AG04449 (cell line): Measurements from ENCODE around the gene CDC42BPB.

ENCODE experiments used
- CTCF ChIA-PET: fragments of 350-600 bp; formaldehyde crosslinking; extraction: SDS; loops from one replicate; lab custom pipeline; 2021; ENCODE audit warnings: antibody characterized with exemption; lab: Yijun Ruan, JAX
- POLR2A ChIA-PET: fragments of 400-600, 350-600 bp; formaldehyde crosslinking; extraction: SDS; loops from one replicate; lab custom pipeline; 2020; ENCODE audit warnings: antibody characterized with exemption, inconsistent platforms; lab: Yijun Ruan, JAX
- DNase-seq: peaks from one replicate; pipeline ENCODE4 v3.0.0-alpha.2; 2010; ENCODE audit warnings: low read depth, low spot score
- H3K4me3 ChIP-seq: 2 replicates; pipeline ENCODE4 v1.5.1; 2011; ENCODE audit warnings: low read depth, mild to moderate bottlenecking, control low read depth, low read length
- CTCF ChIP-seq: IDR thresholded peaks from one replicate; pipeline ENCODE4 v1.5.1; 2011; ENCODE audit warnings: mild to moderate bottlenecking, moderate library complexity, low read length, control low read depth, inconsistent platforms; ENCODE audit not compliant: insufficient read depth; ENCODE audit errors: missing control alignments

The CDC42BPB gene

DNA sequence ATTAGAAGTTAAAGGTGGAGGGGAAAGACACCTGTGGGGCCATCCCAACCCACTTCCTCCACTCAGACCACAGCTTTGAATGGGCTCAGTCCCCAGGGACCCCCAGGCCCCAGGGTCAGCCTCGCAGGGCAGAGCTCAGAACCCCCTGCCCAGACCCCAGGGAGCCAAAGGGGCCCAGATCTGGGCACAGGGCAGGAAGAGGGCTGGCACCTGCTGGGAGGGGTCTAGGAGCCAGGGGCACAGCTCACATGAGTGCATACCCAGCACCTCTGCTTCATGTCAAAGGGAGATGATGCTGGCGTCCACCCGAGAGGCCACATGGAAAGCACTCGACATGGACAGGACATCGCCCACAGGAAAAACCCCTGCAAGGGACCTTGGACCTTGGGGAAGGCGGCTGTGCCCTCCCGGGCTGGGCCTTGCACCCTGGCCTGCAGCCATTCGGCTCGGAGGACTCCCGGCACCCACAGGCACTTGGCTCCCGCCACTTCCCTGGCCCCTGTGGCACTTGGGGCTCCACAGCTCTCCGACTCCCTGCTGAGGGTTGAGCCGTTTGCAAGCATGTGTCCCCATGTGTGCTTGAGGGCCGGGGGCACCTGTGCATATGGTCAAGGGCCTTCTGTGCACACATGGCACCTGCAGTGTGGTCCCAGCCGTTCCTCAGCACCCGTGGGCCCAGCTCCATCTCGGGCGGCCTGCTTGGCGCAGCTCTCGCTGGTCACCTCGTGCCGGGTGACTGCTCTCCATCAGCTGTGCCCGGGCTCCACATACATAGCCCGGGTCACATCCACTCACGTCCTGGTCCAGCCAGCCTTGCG is 142.7 kb downstream of the CDC42BPB start:
- no peak for TF ChIP-seq CTCF
- H3K4me3 ChIP-seq: no peak overlapping the region
- ChIA-PET POLR2A (no interaction called here), CTCF (interaction anchor here (1.4 to 5.5 kb wide), 3 partner anchors 9 to 220 kb away, joined by 5 to 62 read pairs (median 6); no protein-coding TSS in a partner anchor)
- no peak for DNase-seq

DNA sequence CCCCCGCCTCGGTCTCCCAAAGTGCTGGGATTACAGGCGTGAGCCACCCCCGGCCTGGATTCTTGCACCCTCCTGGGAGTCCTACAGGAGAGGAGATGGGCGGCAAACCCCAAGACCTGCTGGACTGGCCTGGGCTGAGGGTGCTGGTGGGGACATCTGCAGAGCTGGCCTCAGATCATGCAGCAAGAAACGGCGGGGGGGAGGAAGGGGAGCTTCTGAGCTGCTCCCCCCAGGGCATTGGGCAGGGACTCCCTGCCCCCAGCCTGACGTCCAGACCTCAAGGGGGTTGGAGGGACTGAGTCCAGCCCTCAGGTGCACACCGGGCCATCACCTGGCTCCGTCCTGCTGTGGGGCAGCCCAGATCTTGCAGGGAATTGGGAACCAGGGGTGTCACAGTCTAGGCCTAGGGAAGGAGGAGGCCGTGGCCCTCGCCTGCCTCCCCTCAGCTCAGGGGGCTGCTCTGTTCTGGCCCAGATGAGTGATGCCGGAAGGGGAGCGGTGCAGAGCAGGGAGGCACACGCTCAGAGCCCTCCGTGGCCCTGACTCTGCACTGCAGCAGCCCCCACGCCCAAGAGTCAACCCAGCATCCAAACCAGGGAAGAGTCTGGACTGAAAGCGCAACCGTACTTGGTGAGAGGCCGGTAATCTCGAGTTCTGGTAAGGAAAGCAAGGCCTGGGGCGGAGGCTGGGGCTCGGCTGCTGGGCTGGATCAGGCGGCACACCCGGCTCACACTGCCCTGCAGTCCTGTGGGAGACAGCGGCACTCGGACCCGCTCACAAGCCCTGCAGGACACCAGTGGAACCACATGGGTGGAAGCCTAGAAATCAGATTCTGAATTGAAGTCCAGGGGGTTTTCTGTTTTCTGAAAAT is 143.8 kb downstream of the CDC42BPB start:
- POLR2A ChIA-PET: no interaction called here
- DNase-seq: no peak
- TF ChIP-seq CTCF: no peak
- CTCF ChIA-PET: interaction anchor here (0.8 to 5.5 kb wide), 5 partner anchors 8 to 220 kb away, joined by 3 to 62 read pairs (median 5); no protein-coding TSS in a partner anchor
- no peak overlapping the region for H3K4me3 ChIP-seq

GRCh38 chr14:102911991-102912761 is 145.2 kb downstream of the CDC42BPB start:
- ChIA-PET CTCF (interaction anchor here (1.1 to 1.3 kb wide), 2 partner anchors 217 to 219 kb away, joined by 3 to 5 read pairs; no protein-coding TSS in a partner anchor), POLR2A (interaction anchor here (0.6 kb wide), 1 partner anchor 332 kb away, joined by 3 read pairs; no protein-coding TSS in a partner anchor)
- H3K4me3 ChIP-seq: no peak overlapping the region
- TF ChIP-seq CTCF: no peak
- DNase-seq: no peak

- DNase-seq: no peak
- CTCF ChIA-PET: no interaction called here
- POLR2A ChIA-PET: no interaction called here
- no peak for TF ChIP-seq CTCF
- H3K4me3 ChIP-seq: no peak overlapping the region
These were observed 145.8 kb downstream of the CDC42BPB start for GRCh38 chr14:102911541-102911951.

DNA sequence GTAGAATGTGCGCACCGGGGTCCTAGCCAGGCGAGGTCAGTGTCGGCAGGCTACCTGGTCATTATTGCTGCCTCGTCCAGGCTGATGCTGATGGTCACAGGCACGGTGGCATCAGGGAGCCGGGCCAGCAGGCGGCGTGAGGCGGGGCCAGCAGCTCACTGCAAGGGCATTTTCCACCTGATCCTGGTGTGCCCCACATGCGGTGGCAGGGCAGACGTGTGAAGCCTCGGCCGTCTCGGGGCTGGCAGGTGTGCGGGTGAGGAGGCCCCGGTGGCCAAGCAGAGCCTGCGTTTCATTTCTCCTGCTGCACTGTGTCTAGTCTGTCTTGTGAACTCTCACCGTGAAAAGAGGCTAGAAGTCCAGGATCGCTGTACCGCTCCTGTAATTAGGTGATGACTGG is 146.9 kb downstream of the CDC42BPB start:
- H3K4me3 ChIP-seq: no peak overlapping the region
- ChIA-PET CTCF (no interaction called here), POLR2A (no interaction called here)
- TF ChIP-seq CTCF: no peak
- DNase-seq: no peak
